Muscle of leg (tissue), 11 donors: ENCODE data around the gene LPIN3. TPM values are rescaled to one million over a fixed set of nuclear protein-coding genes. Genes with fewer than 3 reads are reported as not detected.
"Not testable (repeated sequence)": the region's sequence is repeated elsewhere in the genome, so short reads cannot be mapped to it uniquely, and the experiment has no call there.

Experiments used
- DNase-seq: peaks from one replicate; pipeline ENCODE4 v3.0.0; 2013
- H3K27ac ChIP-seq: one replicate; pipeline ENCODE4 v1.5.1; 2013; ENCODE audit warnings: mild to moderate bottlenecking, low read length, control low read depth
- H3K27me3 ChIP-seq: one replicate; pipeline ENCODE4 v1.6.1; 2013; ENCODE audit warnings: low read length; ENCODE audit not compliant: control insufficient read depth, insufficient read depth
- H3K36me3 ChIP-seq: one replicate; pipeline ENCODE4 v1.6.1; 2013; ENCODE audit warnings: low read length; ENCODE audit not compliant: control insufficient read depth, insufficient read depth
- H3K4me1 ChIP-seq: one replicate; pipeline ENCODE4 v1.6.1; 2013; ENCODE audit warnings: low read length; ENCODE audit not compliant: control insufficient read depth, insufficient read depth
- H3K4me3 ChIP-seq: one replicate; pipeline ENCODE4 v1.5.1; 2013; ENCODE audit warnings: low read length, control low read depth
- H3K9me3 ChIP-seq: replicated peaks from 2 replicates; pipeline ENCODE4 v1.6.1; 2013; ENCODE audit warnings: low read depth, low read length; ENCODE audit not compliant: control insufficient read depth
- WGBS: methylation state at CpG from one replicate; pipeline ENCODE4 v1.1.5; 2013; ENCODE audit warnings: missing lambda C conversion rate; ENCODE audit not compliant: insufficient coverage; 5-methylcytosine and 5-hydroxymethylcytosine counted together
- polyA plus RNA-seq, 8 donors: library from polyadenylated mRNA; unstranded; fragments of 120-200 nt; gene quantifications; one replicate each; pipeline versions ENCODE4 v1.2.1 to v1.2.3, GENCODE V29; 2013; ENCODE audit warnings: inconsistent platforms in 1 of 8, low replicate concordance in 1 of 8; ENCODE audit not compliant: insufficient read length in 8 of 8, insufficient read depth in 1 of 8
- total RNA-seq: library from RNA; stranded (reverse); fragments of 120-200 nt; gene quantifications from one replicate; pipeline ENCODE4 v1.2.4, GENCODE V29; 2013

Gene LPIN3
- total and polyA plus RNA-seq, 9 donors: 2.0 to 7.2 (median 3.4) TPM

DNA sequence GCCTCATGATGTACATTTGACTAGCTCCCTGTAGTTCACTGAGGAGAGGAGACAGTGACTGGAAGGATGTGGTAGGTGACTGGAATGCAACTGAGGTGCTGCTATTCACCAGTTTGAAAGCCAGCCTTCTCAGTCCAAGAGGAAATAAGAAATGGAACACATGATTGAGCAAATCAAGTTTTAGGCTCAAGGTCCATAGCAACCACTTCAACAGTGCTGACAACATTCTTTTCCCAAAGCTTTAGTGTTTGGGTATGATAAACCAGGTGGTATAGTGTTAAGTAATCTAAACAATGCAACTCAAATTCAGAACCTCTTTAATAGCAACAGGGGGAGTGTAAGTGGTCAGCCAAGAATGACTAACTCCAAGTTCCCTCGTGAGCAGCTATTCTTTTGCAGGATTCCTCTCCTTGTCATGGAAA lies 32.3 kb upstream of the LPIN3 start:
- DNase-seq: peak; percentile 77
- Histone ChIP-seq H3K27ac (peak overlapping the region; percentile 48), H3K9me3 (no peaks in the 10 kb centered on the region), H3K36me3 (no peaks in the 10 kb centered on the region), H3K4me1 (peaks cover 2% of the 10 kb centered on the region), H3K4me3 (no peak overlapping the region), H3K27me3 (no peaks in the 10 kb centered on the region)
- WGBS: no CpG with 5 or more reads among the region's 1 CpG

DNA sequence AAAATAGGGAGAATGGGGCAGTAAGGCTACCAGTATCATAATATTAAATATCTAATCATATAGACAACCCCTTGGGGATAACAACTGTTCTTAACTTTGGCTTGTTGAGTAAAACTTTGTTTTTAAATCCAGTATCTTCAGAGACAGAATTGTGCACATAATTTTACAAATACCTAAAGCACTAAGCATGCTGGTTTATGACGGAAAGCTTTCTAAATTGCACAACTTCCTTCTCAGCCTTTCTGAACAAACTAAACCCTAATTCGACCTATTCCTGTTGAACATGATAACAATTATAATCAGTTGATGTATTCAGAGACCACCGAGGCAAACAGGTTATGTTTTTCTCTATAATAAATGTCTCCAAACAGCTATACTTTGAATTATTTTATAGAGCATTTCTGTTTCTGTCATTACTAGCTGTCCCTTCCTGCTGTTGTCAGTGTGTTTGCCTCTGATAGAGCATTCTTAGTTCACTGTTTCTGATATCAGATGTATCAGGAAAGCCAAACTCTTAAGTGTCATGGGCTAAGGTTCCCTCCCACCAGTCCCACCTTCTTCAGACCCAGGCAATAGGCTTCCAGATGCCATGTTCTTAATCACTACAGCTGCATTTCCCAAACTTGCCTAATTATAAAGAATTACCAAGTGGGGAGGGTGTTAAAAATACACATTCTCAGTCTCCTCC lies 31.8 kb upstream of the LPIN3 start:
- Histone ChIP-seq H3K36me3 (no peaks in the 10 kb centered on the region), H3K27me3 (no peaks in the 10 kb centered on the region), H3K4me1 (peaks cover 2% of the 10 kb centered on the region), H3K27ac (peak overlapping the region; percentile 36), H3K9me3 (no peaks in the 10 kb centered on the region), H3K4me3 (no peak overlapping the region)
- DNase-seq: no peak
- WGBS: no CpG with 5 or more reads among the region's 3 CpGs

DNA sequence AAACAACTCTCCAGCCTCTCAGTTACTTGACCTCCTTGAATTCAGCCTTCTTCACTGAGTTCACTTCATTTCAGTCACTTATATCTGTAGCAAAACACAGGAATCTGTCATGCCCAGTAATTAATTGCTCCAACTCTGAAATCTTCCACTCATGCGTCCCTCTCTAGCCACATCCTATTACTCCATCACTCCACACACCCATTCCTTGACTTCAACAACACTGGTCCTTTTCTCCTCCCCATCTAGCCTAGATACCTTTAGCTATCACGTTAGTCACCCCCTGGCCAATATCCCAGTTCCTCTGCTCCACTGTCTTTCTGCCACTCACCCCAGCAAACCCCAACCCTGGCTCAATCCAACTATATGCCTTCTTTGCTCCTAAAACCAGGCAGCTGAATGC lies 30.8 kb upstream of the LPIN3 start:
- peaks cover 2% of the 10 kb centered on the region for H3K4me1 ChIP-seq
- H3K27ac ChIP-seq: peak overlapping the region; percentile 36
- 90% methylated on average over 2 of the region's 2 CpGs for WGBS
- H3K27me3 ChIP-seq: no peaks in the 10 kb centered on the region
- no peak for DNase-seq
- no peaks in the 10 kb centered on the region for H3K9me3 ChIP-seq
- H3K36me3 ChIP-seq: no peaks in the 10 kb centered on the region
- no peak overlapping the region for H3K4me3 ChIP-seq

DNA sequence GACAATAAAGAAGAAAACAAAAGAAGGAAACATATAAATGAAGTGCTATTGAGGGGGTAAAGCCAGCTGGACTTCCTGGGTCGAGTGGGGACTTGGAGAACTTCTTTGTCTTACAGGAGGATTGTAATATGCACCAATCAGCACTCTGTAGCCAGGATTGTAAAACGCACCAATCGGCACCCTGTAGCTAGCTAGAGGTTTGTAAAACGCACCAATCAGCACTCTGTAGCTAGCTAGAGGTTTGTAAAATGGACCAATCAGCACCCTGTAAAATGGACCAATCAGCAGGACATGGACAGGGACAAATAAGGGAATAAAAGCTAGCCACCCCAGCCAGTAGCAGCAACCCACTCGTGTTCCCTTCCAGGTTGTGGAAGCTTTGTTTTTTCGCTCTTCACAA lies 28.6 kb upstream of the LPIN3 start:
- not testable (repeated sequence) for H3K27me3 ChIP-seq, DNase-seq, H3K4me1 ChIP-seq, H3K4me3 ChIP-seq, H3K9me3 ChIP-seq, H3K27ac ChIP-seq, H3K36me3 ChIP-seq
- 91% methylated on average over 4 of the region's 6 CpGs for WGBS

DNA sequence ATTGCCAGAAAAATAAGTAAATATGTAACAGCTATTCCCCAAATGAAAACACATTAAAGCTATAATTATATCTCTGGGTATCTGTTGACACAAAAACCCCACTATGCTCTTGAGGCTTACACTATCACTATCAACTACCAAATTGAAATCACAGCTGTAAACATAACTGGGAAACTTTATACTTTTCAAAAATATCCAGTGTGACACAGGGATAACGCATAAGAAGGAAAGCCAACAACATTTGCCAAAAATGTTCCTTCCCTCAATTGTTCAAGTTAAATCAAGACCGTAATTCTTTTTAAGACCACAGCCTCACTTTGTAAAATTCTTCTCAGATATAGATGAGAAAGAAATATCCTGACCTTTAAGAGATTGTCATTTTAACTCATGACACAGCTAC lies 26.2 kb upstream of the LPIN3 start:
- DNase-seq: peak; percentile 49
- H3K4me1 ChIP-seq: peaks cover 7% of the 10 kb centered on the region
- no peaks in the 10 kb centered on the region for H3K36me3 ChIP-seq
- no peak overlapping the region for H3K27ac ChIP-seq
- no peaks in the 10 kb centered on the region for H3K9me3 ChIP-seq
- WGBS: no CpG with 5 or more reads among the region's 2 CpGs
- no peaks in the 10 kb centered on the region for H3K27me3 ChIP-seq
- H3K4me3 ChIP-seq: no peak overlapping the region

DNA sequence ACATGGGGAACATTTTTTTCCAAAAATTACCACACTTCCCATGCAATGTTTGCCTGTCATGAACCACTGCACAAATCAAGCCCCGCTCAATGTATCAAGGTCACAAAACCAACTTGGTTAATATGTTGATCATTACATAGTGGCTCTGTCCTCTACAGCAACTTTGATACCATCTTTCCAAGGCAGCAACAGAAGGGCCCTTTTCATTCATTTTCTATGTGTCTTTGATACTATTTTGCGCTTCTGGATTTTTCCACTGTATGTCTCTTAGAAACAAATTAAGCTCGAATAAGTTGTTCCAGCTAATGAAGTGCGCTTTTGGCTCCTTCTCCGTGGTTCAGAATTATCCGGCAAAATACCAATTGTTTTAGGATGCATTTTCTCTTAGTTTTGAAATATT lies 24.6 kb upstream of the LPIN3 start:
- Histone ChIP-seq H3K4me3 (no peak overlapping the region), H3K36me3 (no peaks in the 10 kb centered on the region), H3K9me3 (no peaks in the 10 kb centered on the region), H3K27me3 (no peaks in the 10 kb centered on the region), H3K4me1 (peaks cover 5% of the 10 kb centered on the region), H3K27ac (no peak overlapping the region)
- 100% methylated on average over 1 of the region's 6 CpGs for whole genome bisulfite sequencing
- no peak for DNase-seq

DNA sequence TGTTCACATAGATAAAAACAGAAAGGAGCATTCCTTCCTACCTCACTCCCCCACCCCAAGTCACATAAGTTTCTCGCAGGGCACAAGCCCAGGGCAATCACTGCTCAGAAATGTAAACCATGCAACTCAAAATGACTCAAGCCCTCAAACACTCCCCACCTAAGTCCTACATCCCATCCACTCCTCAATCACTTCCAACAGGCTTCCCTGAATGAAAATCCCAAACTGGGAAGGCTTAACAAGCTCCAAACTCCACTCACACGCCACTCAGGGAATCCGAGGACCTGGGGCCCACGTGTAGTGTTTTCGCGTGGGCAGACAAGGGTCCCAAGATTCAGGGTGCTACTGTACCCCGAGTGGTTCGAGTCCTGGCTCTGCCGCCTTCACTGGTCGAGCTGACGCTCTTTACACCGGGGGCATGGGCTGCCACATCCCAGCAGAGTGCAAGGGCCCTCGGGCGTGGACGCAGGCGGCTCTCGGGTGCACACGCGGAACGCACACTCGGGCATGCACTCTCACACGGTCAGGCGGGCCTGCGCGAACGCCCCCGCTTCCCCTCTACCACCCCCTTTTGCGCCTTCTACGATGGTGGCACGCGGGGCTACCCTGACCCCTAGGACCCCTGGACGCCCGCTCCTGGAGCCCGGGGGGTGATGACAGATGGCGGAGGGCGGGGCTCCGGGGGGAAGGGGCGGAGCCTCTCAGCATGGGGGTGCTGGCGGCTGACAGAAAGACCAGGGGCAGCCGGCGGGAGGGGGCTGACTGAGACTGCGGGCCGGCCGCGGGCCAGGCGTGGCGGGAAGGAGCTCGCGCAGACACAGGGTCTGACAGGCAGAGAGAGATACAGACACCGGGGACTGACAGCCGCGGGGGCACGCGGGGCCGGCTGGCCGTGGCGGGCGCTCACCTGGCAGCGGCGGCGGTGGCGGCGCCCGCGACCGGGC lies 23.7 kb upstream of the LPIN3 start:
- Histone ChIP-seq H3K27ac (peak overlapping the region; percentile 76), H3K36me3 (no peaks in the 10 kb centered on the region), H3K4me1 (peaks cover 5% of the 10 kb centered on the region), H3K9me3 (no peaks in the 10 kb centered on the region), H3K4me3 (peak overlapping the region; percentile 78), H3K27me3 (no peaks in the 10 kb centered on the region)
- DNase-seq: peak; percentile 82
- WGBS: 3% methylated on average over 60 of the region's 66 CpGs

DNA sequence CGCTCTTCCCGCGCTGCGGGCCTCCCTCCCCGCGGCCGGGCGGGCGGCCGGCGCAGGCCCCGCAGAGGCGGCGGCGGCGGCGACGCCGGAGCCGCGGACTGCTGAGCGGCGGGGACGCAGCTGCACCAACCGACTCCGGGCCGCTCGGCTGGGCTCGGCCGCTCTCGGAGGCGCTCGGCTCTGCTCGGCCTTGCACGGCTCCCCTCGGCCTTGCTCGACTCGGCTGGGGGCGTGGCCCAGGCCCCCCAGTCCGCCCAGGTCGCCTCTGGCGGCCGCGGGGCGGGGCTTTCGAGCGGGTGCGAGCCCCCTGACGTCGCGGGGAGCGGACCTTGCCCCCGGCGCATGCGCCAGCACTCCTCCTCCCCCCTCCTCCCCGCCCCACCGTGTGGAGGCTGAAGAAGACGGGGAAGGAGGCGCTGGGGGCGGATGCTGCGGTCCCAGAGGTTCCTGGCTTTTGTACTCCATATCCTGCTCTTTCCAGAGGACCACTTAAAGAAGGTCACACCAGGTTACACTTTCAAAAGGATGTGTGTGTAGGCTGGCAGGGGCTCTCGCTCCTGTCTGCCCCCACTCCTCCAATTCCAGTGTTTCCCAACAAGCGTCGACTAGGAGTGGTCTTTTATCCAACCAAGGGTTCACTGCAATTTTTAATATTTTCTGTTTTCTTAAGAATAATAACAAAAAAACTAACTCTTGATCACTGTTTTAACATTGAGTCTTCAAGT lies 22.9 kb upstream of the LPIN3 start, which contains the start of gene ZHX3:
TSS of gene ZHX3 (minus strand) at position 186 of the 725 bp plus-strand sequence. CDS start 112,815 bp downstream, outside the sequence.
- no peaks in the 10 kb centered on the region for H3K9me3 ChIP-seq
- DNase-seq: peak; percentile 99
- H3K36me3 ChIP-seq: no peaks in the 10 kb centered on the region
- WGBS: under 1% methylated on average over 39 of the region's 64 CpGs
- no peaks in the 10 kb centered on the region for H3K27me3 ChIP-seq
- H3K27ac ChIP-seq: peak within 1 kb of the TSS; percentile 76
- peaks cover 5% of the 10 kb centered on the region for H3K4me1 ChIP-seq
- H3K4me3 ChIP-seq: peak within 1 kb of the TSS; percentile 78

DNA sequence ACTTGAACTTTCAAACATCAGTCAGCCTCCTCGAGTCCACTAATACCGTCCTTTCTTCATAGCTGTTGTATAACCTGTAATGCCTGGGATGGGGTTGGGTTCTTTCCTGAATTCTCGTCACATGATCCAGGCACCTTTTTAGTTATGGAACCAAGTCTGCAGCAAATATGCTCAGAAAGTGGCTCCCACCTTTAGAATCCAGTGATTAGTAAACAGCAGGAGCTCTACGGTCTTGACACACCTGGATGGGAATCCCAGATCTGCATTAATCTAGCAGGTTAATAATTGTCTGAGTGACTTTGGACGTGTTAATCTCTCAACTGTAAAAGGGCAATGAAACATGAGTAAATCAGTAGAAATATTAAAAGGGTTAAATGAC lies 22.4 kb upstream of the LPIN3 start:
- Histone ChIP-seq H3K4me3 (no peak overlapping the region), H3K36me3 (no peaks in the 10 kb centered on the region), H3K4me1 (peaks cover 5% of the 10 kb centered on the region), H3K27me3 (no peaks in the 10 kb centered on the region), H3K9me3 (no peaks in the 10 kb centered on the region), H3K27ac (peak overlapping the region; percentile 56)
- no peak for DNase-seq
- 83% methylated on average over 1 of the region's 5 CpGs for WGBS

DNA sequence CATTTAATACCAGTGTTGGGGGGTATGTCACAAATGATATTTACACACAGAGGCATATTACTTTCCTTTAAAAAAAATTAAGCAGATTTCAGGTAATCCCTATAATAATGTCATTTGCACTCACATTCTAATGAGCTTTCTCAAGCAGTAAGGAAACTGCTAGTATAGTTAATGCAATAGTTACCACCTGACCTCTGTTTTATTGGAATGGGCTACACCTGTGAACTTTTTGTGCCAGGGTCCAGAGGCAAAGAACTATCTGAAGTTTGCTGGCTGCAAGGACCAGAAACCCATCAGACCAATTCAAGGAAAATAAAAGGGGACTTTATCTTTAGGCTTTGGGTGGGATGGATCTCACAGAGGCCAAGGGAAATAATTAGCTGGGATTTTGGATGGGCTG lies 20.2 kb upstream of the LPIN3 start:
- Histone ChIP-seq H3K4me1 (peaks cover 5% of the 10 kb centered on the region), H3K36me3 (no peaks in the 10 kb centered on the region), H3K4me3 (no peak overlapping the region), H3K27ac (no peak overlapping the region), H3K27me3 (no peaks in the 10 kb centered on the region), H3K9me3 (no peaks in the 10 kb centered on the region)
- DNase-seq: no peak
